HG02623 (cell line): ENCODE measurements around the gene CMTR1.
"Not testable (repeated sequence)": the region's sequence is repeated elsewhere in the genome, so short reads cannot be mapped to it uniquely, and the experiment has no call there.

ENCODE experiments used
- ATAC-seq: cut with Tn5 transposase; IDR thresholded peaks from one replicate; pipeline ENCODE4 v1.9.1; 2021; ENCODE audit warnings: moderate library complexity; ENCODE audit not compliant: unreplicated experiment

The CMTR1 gene

GRCh38 chr6:37433657-37434271 lies 743 bp downstream of the CMTR1 start:
- ATAC-seq = peak; percentile 22

- no peak for ATAC-seq
Measured at GRCh38 chr6:37435373-37435772, 2.4 kb downstream of the CMTR1 start.

- no peak for ATAC-seq
Measured at GRCh38 chr6:37435816-37436215, 2.8 kb downstream of the CMTR1 start.

GRCh38 chr6:37438930-37439329 lies 5.9 kb downstream of the CMTR1 start:
- ATAC-seq = no peak

GRCh38 chr6:37441651-37442050 lies 8.6 kb downstream of the CMTR1 start:
- ATAC-seq = no peak

GRCh38 chr6:37442416-37443215 lies 9.6 kb downstream of the CMTR1 start:
- no peak for ATAC-seq

- not testable (repeated sequence) for ATAC-seq
Measured at GRCh38 chr6:37443216-37443542, 10.2 kb downstream of the CMTR1 start.

GRCh38 chr6:37449984-37450383 lies 17.0 kb downstream of the CMTR1 start:
- ATAC-seq = no peak

GRCh38 chr6:37451441-37452193 lies 18.6 kb downstream of the CMTR1 start:
- ATAC-seq = no peak

GRCh38 chr6:37452522-37452921 lies 19.5 kb downstream of the CMTR1 start:
- ATAC-seq = no peak

GRCh38 chr6:37454420-37455140 lies 21.6 kb downstream of the CMTR1 start:
- no peak for ATAC-seq

GRCh38 chr6:37456126-37456525 lies 23.1 kb downstream of the CMTR1 start:
- ATAC-seq = no peak

GRCh38 chr6:37456816-37457560 lies 24.0 kb downstream of the CMTR1 start:
- no peak for ATAC-seq

- no peak for ATAC-seq
Measured at GRCh38 chr6:37459981-37460800, 27.2 kb downstream of the CMTR1 start.

GRCh38 chr6:37460805-37461204 lies 27.8 kb downstream of the CMTR1 start:
- no peak for ATAC-seq

GRCh38 chr6:37463110-37463509 lies 30.1 kb downstream of the CMTR1 start:
- no peak for ATAC-seq

GRCh38 chr6:37467718-37468117 lies 34.7 kb downstream of the CMTR1 start:
- ATAC-seq = no peak

- no peak for ATAC-seq
Measured at GRCh38 chr6:37473364-37474095, 40.5 kb downstream of the CMTR1 start.

- no peak for ATAC-seq
Measured at GRCh38 chr6:37474316-37474715, 41.3 kb downstream of the CMTR1 start.
